Fibroblast of pulmonary artery (primary cell): ENCODE data around the gene MTTP.
A peak's percentile ranks its signal among the peaks of the same experiment; 100 is the strongest.

Source experiments
- DNase-seq: peaks from one replicate; pipeline ENCODE4 v3.0.0-alpha.2; 2010; ENCODE audit warnings: low read depth
- H3K4me3 ChIP-seq: replicated peaks from 2 replicates; pipeline ENCODE4 v1.5.1; 2011; ENCODE audit warnings: low read depth, mild to moderate bottlenecking, control low read depth, low read length, moderate library complexity
- TF ChIP-seq, protein P1 (sequence below): IDR thresholded peaks from 2 replicates; pipeline ENCODE4 v1.5.1; 2011; ENCODE audit warnings: mild to moderate bottlenecking, control low read depth, low read length, inconsistent platforms; ENCODE audit errors: missing control alignments

The MTTP gene

DNA sequence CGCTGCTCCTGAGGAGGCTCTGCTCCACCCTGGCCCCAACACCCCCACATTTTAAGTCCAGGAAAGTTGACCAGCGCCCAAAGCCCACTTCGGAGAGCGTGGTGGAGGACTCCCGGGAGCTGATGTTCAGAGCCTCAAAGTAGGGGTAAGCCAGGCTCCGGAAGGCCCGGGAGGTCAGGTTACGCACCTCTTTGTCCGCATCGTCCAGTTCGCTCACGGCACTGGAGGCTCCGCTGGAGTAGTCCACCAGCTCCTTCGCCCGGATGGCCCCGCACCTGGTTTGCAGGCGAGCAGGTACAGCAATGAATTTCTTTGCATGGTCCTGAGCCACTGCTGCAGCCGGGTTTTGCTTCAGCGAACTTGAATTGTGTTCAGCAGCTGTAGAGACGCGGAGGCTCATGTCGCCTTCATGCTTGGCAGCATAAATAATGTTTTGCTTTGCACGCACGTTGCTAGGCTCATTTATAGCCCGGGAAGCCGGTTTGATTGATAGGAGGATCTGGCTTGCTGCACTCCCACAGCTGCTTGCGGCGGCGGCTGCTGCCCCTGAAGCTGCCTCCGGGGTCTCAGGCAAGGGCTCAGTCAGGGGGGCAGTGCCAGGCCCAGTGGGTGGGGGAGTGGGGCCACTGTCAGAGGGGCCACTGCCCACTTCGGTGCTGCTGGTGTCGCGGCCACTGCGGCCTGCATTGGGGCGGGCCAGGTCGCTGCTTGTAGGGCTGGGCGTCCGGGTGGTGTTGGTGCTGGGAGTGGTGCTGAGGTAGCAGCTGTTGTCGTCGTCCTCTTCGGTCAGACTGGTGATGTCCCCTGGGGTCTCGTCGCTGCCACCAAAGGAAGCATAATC lies 78.2 kb downstream of the MTTP start:
- TF ChIP-seq, protein P1, sequence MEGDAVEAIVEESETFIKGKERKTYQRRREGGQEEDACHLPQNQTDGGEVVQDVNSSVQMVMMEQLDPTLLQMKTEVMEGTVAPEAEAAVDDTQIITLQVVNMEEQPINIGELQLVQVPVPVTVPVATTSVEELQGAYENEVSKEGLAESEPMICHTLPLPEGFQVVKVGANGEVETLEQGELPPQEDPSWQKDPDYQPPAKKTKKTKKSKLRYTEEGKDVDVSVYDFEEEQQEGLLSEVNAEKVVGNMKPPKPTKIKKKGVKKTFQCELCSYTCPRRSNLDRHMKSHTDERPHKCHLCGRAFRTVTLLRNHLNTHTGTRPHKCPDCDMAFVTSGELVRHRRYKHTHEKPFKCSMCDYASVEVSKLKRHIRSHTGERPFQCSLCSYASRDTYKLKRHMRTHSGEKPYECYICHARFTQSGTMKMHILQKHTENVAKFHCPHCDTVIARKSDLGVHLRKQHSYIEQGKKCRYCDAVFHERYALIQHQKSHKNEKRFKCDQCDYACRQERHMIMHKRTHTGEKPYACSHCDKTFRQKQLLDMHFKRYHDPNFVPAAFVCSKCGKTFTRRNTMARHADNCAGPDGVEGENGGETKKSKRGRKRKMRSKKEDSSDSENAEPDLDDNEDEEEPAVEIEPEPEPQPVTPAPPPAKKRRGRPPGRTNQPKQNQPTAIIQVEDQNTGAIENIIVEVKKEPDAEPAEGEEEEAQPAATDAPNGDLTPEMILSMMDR: no peak
- DNase-seq: no peak
- no peak overlapping the region for H3K4me3 ChIP-seq

DNA sequence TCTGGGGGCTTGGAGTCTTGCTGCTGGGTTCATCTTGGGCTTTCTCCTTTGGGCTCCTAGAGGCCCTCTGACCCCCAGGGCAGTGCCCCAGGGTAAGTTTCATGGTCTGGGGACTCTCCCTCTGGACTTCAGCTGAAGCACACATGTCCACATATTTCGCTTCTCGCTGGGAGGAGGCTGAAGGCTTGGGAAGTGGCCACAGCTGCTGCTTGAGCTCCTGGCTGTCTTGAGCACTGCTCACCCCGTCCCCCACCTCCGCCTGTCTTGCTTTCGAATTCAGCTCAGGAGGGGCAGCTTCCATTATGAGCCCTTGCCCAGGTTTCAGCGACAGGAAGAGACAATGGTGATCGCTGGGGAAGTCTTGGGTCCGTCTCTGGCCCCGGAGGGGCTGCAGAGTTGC lies 79.3 kb downstream of the MTTP start:
- no peak overlapping the region for H3K4me3 ChIP-seq
- TF ChIP-seq, protein P1: no peak
- no peak for DNase-seq

DNA sequence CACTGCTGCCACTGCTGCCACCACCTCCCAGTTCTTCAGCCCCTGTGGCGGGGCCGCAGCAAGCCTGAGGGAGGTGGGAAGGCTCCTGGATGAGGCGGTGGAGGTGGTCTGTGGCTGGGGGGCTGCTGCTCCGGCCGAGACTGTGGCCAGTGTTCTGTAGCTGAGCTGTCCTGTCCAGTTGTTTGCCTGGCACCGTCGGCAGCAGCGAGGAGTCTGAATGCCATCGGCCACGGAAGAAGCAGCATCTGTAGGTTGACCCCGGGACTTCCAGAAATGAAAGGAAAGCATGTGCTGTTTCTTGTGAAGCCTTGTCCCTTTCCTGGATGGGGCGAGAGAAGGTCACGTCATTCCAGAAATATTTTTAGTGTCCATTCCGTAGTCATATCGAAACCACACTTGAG lies 79.7 kb downstream of the MTTP start:
- DNase-seq: no peak

DNA sequence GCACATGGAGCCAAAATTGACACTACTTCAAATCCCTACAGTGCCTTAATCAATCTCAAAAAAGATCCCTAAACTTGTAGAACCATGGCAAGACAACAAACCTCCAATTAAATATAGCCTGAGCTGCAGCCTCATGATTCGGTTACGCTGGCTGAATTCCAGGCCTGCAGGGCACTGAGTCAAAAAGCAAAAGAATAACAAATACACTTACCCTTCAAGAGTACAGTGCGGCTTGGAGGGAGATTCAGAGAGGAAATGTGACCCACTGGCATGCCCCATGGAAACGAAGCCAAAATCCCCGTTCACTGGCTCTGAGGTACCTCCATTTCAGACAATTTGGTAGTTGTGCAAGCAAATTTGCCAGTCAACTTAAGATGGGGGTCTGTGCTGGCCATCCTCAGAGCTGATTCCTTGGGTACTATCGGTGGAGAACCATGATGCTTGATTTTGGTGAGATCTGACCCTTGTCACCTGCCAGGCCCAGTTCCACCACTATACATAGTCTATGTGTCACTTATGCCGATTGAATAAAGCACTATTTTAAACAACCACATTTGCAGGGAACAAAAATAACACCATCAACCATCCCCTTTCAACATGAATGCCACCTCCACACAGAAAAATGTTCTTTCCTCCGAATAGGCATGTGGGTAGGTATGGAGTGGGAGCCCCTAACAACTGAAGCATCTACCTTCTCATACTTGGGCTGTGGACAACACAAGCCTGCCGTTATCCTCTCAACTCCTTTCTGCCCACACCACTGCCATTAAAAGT lies 80.9 kb downstream of the MTTP start:
- TF ChIP-seq, protein P1: no peak
- H3K4me3 ChIP-seq: no peak overlapping the region
- peak; percentile 18 for DNase-seq

More for the DNA sequence above, 79.7 kb downstream of the MTTP start:
- no peak overlapping the region for H3K4me3 ChIP-seq
- TF ChIP-seq, protein P1: no peak

DNA sequence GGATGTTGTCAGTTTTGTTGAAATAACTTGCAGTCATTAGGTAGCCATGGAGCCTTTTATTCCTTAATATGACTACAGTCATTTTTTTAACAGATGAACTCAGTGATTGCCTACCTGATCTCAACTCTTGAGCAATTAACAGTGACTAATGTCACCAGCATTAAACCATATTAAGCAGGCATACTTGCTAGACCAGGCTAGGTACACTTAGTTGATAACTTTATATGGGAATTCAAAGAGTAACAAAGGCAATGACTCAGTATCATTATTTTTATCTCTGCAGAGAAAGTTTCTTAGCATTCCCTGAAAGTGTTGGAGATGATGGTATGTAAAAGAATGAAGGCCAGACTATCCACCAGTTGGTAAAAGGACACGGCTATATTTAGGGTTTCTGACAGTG lies 83.2 kb downstream of the MTTP start, which contains the start of gene C4orf54:
Gene C4orf54, minus strand, starts transcription at position 31 of the 400 bp plus-strand sequence. CDS start 3,180 bp downstream, outside the sequence.
- no peak for DNase-seq
- no peak within 1 kb of the TSS for H3K4me3 ChIP-seq
- TF ChIP-seq, protein P1: no peak

DNA sequence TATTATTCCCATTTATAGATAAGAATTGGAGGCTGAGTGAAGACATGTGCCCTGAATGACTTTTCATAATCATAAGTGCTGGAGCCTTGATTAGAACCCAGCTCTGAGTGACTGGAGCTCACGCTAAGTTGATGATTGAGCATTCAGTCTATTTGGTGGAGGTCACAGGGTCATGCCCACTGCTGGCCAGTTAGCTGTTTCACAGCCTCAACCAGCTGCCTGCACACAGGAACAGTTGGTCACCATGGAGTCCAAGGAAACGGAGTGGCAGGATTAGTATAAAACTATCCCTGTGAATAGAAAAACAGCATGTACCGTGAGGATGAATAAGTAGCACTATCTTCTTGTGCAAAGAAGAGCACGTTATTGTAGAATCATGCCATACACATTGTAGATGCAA lies 84.0 kb downstream of the MTTP start:
- TF ChIP-seq, protein P1: no peak
- no peak for DNase-seq
- H3K4me3 ChIP-seq: no peak overlapping the region
